ENCODE results near the gene DMBX1. TPM values are rescaled to one million over a fixed set of nuclear protein-coding genes. Genes with fewer than 3 reads are reported as not detected.

DMBX1 gene
- total RNA-seq, result under 1 TPM in 1 of 2 experiments, not detected in 1; 0.08 TPM

DNA sequence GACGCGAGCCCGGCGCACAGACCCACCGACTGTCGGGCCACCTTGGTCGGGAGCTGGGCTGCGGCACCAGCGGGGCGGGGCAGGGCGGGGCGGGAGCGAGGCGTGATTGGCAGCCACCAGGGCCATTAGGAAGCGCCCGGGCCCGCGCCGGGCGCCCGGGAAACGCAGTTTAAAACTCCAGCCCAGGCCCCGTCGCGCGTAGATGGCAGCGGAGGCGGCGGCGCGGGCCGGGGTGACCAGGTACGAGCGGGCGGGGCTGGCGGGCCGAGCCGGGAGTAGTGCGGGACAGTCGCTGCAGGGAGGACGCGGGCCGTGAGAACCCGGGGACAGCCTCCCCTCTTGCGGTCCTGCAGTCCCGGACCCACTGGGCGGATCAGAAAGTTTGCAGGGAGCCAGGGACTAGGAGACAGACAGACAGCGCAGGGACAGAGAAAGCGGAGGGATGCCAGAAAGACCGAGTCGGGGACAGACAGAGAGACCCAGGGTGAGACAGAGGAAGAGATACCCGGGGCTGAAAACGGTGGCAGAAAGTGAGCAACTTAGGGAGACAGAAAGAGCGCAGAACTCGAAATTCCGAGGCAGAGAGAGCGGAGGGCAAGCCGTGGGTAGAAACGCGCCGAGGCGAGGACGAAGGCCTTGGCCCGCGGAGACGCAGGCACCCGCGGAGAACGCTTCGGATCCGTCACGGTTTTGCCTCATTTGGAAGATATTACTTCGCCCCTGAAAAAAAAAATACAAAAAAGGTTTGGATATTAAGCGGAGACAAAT is at the start of gene DMBX1:
Gene DMBX1 (plus strand): TSS at position 199 of the 768 bp plus-strand sequence. CDS start 17,175 bp downstream, outside the sequence.
- ATAC-seq (peak; percentile 65), DNase-seq (peak; percentile 57)
- Mint-ChIP-seq H3K9me3 (ENCODE audit: insufficient read depth) (no peaks in the 10 kb centered on the region), H3K4me3 (peak within 1 kb of the TSS; percentile 63), H3K36me3 (ENCODE audit: low read depth) (peaks cover 4% of the 10 kb centered on the region), H3K27ac (no peak within 1 kb of the TSS), H3K27me3 (ENCODE audit: low read depth) (peaks cover 86% of the 10 kb centered on the region), H3K4me1 (ENCODE audit: low read depth) (peaks cover 15% of the 10 kb centered on the region)
- CTCF ChIA-PET, result interaction anchor here (3.2 kb wide), 1 partner anchor 37 kb away, joined by 17 read pairs; no protein-coding TSS in a partner anchor
- POLR2A ChIA-PET, result no interaction called here

- peaks cover 10% of the 10 kb centered on the region for H3K4me1 Mint-ChIP-seq (ENCODE audit: low read depth)
- DNase-seq (no peak), ATAC-seq (no peak)
- H3K36me3 Mint-ChIP-seq (ENCODE audit: low read depth), result no peaks in the 10 kb centered on the region
- CTCF ChIA-PET, result interaction anchor here (2.2 to 2.7 kb wide), 3 partner anchors 7 to 87 kb away, joined by 6 to 34 read pairs (median 17); no protein-coding TSS in a partner anchor
- no peak overlapping the region for H3K27ac Mint-ChIP-seq
- POLR2A ChIA-PET, result no interaction called here
- H3K4me3 Mint-ChIP-seq, result no peak overlapping the region
- H3K27me3 Mint-ChIP-seq (ENCODE audit: low read depth), result peaks cover 14% of the 10 kb centered on the region
- no peaks in the 10 kb centered on the region for H3K9me3 Mint-ChIP-seq (ENCODE audit: insufficient read depth)
Measured at GRCh38 chr1:46440478-46440877, 49.2 kb upstream of the DMBX1 start.

DNA sequence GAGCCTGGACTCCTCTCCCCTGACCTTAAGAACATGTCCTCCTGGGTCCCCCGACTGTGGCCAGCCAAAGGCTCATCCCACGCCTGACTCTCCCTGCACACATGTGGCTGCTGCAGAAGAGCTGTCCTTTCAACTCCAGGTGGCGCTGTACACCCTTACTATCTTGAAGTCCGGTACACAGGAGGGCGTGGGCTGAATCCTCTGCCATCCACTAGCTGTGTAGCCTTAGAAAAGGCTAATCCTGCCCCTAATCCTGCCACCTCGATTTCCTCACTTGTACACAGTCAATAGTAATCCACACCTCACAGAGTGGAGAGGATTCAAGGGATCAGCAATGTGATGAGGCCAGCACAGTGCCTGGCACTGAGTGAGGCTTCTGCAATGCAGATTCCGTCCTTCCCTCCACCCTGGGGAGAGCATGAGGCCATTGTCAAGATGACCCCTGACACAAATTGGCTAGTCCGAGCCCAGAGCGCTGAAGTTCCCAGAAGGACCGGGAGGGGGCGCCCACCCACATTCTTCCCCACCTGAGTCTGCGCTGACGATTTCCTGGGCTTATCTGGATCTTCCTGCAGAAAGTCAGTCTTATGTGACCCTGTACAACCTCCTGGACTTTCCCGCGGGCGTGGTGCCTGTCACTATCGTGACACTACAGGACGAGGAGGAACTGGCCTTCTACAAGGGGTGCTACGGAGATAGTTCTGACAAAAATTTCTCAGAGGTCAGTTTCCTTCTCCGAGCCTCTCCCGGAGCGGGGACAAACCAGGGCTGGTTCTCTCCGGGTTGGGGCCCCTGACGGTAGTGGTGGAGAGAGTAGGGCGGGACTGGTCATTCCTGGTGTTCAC is 47.1 kb upstream of the DMBX1 start:
- peaks cover 26% of the 10 kb centered on the region for H3K27me3 Mint-ChIP-seq (ENCODE audit: low read depth)
- peak; percentile 79 for ATAC-seq
- POLR2A ChIA-PET, result no interaction called here
- CTCF ChIA-PET, result interaction anchor here (0.6 to 10.1 kb wide), 19 partner anchors 10 to 284 kb away, joined by 3 to 154 read pairs (median 5); a partner anchor contains a TSS
- no peaks in the 10 kb centered on the region for H3K36me3 Mint-ChIP-seq (ENCODE audit: low read depth)
- peak overlapping the region; percentile 77 for H3K4me3 Mint-ChIP-seq
- no peaks in the 10 kb centered on the region for H3K9me3 Mint-ChIP-seq (ENCODE audit: insufficient read depth)
- H3K4me1 Mint-ChIP-seq (ENCODE audit: low read depth), result peaks cover 10% of the 10 kb centered on the region
- H3K27ac Mint-ChIP-seq, result peak overlapping the region; percentile 17
- DNase-seq, result peak; percentile 77

DNA sequence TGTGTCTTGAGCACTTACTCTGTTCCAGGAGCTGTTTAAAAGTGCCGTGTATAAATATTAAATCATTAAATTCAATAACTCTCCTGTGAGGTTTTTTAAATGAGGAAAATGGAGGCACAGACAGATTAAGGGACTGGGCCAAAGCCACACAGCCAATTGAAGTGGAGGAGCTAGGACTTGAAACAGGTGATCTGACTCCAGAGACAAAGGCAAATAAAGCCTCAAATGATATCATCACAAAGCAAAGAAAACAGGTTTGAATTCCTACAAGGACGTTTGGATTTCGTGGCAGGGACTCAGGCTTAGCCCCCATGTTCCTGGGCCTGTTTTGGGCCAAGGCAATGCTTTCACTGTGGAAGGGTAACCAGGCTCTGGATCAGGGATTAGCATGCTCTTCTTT is 45.2 kb upstream of the DMBX1 start:
- Mint-ChIP-seq H3K36me3 (ENCODE audit: low read depth) (no peaks in the 10 kb centered on the region), H3K27ac (no peak overlapping the region), H3K27me3 (ENCODE audit: low read depth) (peaks cover 40% of the 10 kb centered on the region), H3K4me1 (ENCODE audit: low read depth) (peaks cover 14% of the 10 kb centered on the region), H3K9me3 (ENCODE audit: insufficient read depth) (no peaks in the 10 kb centered on the region), H3K4me3 (no peak overlapping the region)
- ChIA-PET POLR2A (no interaction called here), CTCF (interaction anchor here (0.9 to 10.1 kb wide), 4 partner anchors 11 to 104 kb away, joined by 5 to 154 read pairs (median 7); a partner anchor contains a TSS)
- no peak for DNase-seq
- no peak for ATAC-seq

DNA sequence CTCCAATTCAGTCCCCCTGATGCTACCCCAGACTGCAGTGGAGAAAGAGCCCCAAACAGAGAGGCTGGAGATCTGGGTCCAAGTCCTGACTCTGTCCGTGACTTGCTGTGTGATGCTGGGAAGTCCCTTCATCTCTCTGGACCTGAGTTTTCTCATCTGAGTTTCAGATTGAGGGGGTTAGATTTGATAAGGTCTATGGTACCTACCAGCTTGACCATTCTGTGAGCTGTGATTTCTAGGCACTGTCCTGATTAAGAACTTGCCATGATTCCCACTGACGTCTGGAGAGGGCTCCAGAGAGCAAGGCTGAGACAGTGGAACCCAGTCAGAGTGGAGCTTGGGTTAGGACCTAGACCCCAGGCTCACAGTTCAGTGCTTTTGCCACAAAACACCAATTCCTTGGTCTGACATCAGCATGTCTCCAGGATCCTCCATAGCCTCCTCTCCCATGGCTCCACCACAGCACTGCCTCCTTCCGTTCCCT is 43.8 kb upstream of the DMBX1 start:
- H3K27me3 Mint-ChIP-seq (ENCODE audit: low read depth), result peaks cover 46% of the 10 kb centered on the region
- ATAC-seq, result no peak
- ChIA-PET POLR2A (no interaction called here), CTCF (interaction anchor here (0.7 to 10.1 kb wide), 9 partner anchors 9 to 136 kb away, joined by 3 to 154 read pairs (median 7); partner anchors contain the start of gene KNCN)
- H3K36me3 Mint-ChIP-seq (ENCODE audit: low read depth), result no peaks in the 10 kb centered on the region
- H3K4me1 Mint-ChIP-seq (ENCODE audit: low read depth), result peaks cover 16% of the 10 kb centered on the region
- no peaks in the 10 kb centered on the region for H3K9me3 Mint-ChIP-seq (ENCODE audit: insufficient read depth)
- H3K4me3 Mint-ChIP-seq, result no peak overlapping the region
- H3K27ac Mint-ChIP-seq, result no peak overlapping the region
- DNase-seq, result no peak

- Mint-ChIP-seq H3K27me3 (ENCODE audit: low read depth) (peaks cover 55% of the 10 kb centered on the region), H3K4me3 (no peak overlapping the region), H3K9me3 (ENCODE audit: insufficient read depth) (no peaks in the 10 kb centered on the region), H3K4me1 (ENCODE audit: low read depth) (peaks cover 16% of the 10 kb centered on the region), H3K27ac (no peak overlapping the region), H3K36me3 (ENCODE audit: low read depth) (no peaks in the 10 kb centered on the region)
- peak; percentile 68 for ATAC-seq
- DNase-seq, result peak; percentile 86
- CTCF ChIA-PET, result interaction anchor here (0.6 to 10.1 kb wide), 36 partner anchors 8 to 1885 kb away, joined by 3 to 154 read pairs (median 5); partner anchors contain the start of genes KNCN and MKNK1
- POLR2A ChIA-PET, result interaction anchor here (0.6 to 1.2 kb wide), 2 partner anchors 82 to 877 kb away, joined by 3 read pairs; no protein-coding TSS in a partner anchor
Measured at GRCh38 chr1:46446646-46447498, 42.8 kb upstream of the DMBX1 start.

- Mint-ChIP-seq H3K9me3 (ENCODE audit: insufficient read depth) (no peaks in the 10 kb centered on the region), H3K36me3 (ENCODE audit: low read depth) (no peaks in the 10 kb centered on the region), H3K27ac (no peak overlapping the region), H3K27me3 (ENCODE audit: low read depth) (peaks cover 59% of the 10 kb centered on the region), H3K4me3 (no peak overlapping the region), H3K4me1 (ENCODE audit: low read depth) (peaks cover 11% of the 10 kb centered on the region)
- no peak for DNase-seq
- no peak for ATAC-seq
- ChIA-PET CTCF (interaction anchor here (0.6 to 10.1 kb wide), 36 partner anchors 8 to 1886 kb away, joined by 3 to 154 read pairs (median 5); partner anchors contain the start of genes KNCN and MKNK1), POLR2A (interaction anchor here (0.6 to 1.2 kb wide), 3 partner anchors 82 to 876 kb away, joined by 3 read pairs; no protein-coding TSS in a partner anchor)
Measured at GRCh38 chr1:46447499-46448108, 42.0 kb upstream of the DMBX1 start.

- H3K27me3 Mint-ChIP-seq (ENCODE audit: low read depth), result peaks cover 63% of the 10 kb centered on the region
- H3K4me1 Mint-ChIP-seq (ENCODE audit: low read depth), result peaks cover 8% of the 10 kb centered on the region
- DNase-seq (no peak), ATAC-seq (no peak)
- H3K4me3 Mint-ChIP-seq, result no peak overlapping the region
- no peaks in the 10 kb centered on the region for H3K9me3 Mint-ChIP-seq (ENCODE audit: insufficient read depth)
- ChIA-PET CTCF (interaction anchor here (1.2 to 10.1 kb wide), 10 partner anchors 10 to 277 kb away, joined by 5 to 154 read pairs (median 8); a partner anchor contains a TSS), POLR2A (interaction anchor here (0.6 to 1.2 kb wide), 2 partner anchors 81 to 277 kb away, joined by 3 read pairs; no protein-coding TSS in a partner anchor)
- H3K36me3 Mint-ChIP-seq (ENCODE audit: low read depth), result no peaks in the 10 kb centered on the region
- no peak overlapping the region for H3K27ac Mint-ChIP-seq
Measured at GRCh38 chr1:46448109-46448911, 41.3 kb upstream of the DMBX1 start.

- ChIA-PET POLR2A (no interaction called here), CTCF (interaction anchor here (1.1 to 10.1 kb wide), 2 partner anchors 10 to 79 kb away, joined by 3 to 154 read pairs; no protein-coding TSS in a partner anchor)
Measured at GRCh38 chr1:46449223-46450159, 40.1 kb upstream of the DMBX1 start.

More at GRCh38 chr1:46449223-46450159, 40.1 kb upstream of the DMBX1 start:
- Mint-ChIP-seq H3K9me3 (ENCODE audit: insufficient read depth) (no peaks in the 10 kb centered on the region), H3K36me3 (ENCODE audit: low read depth) (no peaks in the 10 kb centered on the region), H3K27me3 (ENCODE audit: low read depth) (peaks cover 64% of the 10 kb centered on the region), H3K4me1 (ENCODE audit: low read depth) (peaks cover 6% of the 10 kb centered on the region), H3K27ac (no peak overlapping the region), H3K4me3 (no peak overlapping the region)
- DNase-seq, result peak; percentile 27
- ATAC-seq, result no peak
